Ectodermal cell (in vitro differentiated cells): Measurements from ENCODE around the gene SNRPB.

Experiments used
- H3K27ac ChIP-seq: 2 replicates; pipeline ENCODE4 v1.7.0; 2013; ENCODE audit warnings: mild to moderate bottlenecking, low read depth, low read length; ENCODE audit not compliant: insufficient read depth, poor library complexity, severe bottlenecking
- H3K27me3 ChIP-seq: 2 replicates; pipeline ENCODE4 v1.7.0; 2013; ENCODE audit warnings: mild to moderate bottlenecking, low read length; ENCODE audit not compliant: insufficient read depth, control insufficient read depth, poor library complexity, severe bottlenecking
- H3K36me3 ChIP-seq: one replicate; pipeline ENCODE4 v1.7.0; 2013; ENCODE audit warnings: low read length; ENCODE audit not compliant: control insufficient read depth, insufficient read depth
- H3K4me1 ChIP-seq: one replicate; pipeline ENCODE4 v1.7.0; 2013; ENCODE audit warnings: low read length; ENCODE audit not compliant: control insufficient read depth, insufficient read depth
- H3K4me3 ChIP-seq: 2 replicates; pipeline ENCODE4 v1.7.0; 2013; ENCODE audit warnings: low read depth, low read length, control low read depth; ENCODE audit not compliant: insufficient read depth
- H3K9me3 ChIP-seq: 2 replicates; pipeline ENCODE4 v1.7.0; 2013; ENCODE audit warnings: mild to moderate bottlenecking, low read length, moderate library complexity; ENCODE audit not compliant: control insufficient read depth
- WGBS, 2 experiments: methylation state at CpG; one replicate each; pipeline ENCODE4 v1.1.7; 2013; ENCODE audit warnings: missing lambda C conversion rate in 2 of 2; 5-methylcytosine and 5-hydroxymethylcytosine counted together

The SNRPB gene

DNA sequence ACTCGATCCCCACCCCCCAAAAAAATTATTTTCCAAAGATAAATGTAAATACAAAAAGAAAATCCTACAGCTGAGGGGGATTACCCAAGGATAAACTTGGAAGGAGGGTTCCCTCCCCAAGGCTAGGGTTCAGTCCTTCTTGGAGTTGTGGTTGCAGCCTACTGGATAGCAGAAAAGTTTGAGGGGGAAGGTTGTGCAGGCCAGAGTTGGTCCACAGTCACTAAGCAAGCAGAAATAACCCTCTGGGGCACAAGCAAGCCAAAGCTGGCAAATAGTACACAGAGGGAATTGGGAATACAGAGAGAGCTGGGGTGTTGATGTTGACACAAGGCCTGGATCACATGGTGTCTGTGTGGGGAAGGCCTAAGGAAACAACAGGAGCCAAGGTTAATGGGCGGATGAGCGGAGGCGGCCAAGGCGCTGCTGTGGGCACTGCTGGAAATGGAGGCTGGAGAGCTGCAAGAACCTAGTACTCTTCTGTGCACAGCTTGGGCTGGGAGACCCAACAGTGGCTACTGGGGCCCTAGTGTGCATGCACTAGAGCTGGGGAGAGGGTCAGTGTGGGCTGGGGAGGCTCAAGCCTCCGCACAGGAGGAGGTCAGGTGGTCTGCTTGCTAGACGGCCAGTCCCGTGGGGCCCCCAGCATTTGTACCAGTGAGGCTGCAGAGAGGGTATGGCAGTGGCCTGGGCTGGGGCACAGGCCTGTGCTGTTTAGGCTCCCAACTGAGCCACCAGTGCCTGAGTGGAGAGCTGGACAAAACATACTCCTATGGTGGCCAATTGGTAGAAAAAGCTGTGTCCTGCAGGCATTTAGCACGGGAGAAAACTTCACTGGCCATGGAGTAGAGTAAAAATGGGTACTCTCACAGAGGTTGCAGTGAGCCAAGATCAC is 5.5 kb upstream of the SNRPB start:
- Histone ChIP-seq H3K36me3 (no peaks in the 10 kb centered on the region), H3K9me3 (no peaks in the 10 kb centered on the region), H3K27me3 (no peaks in the 10 kb centered on the region), H3K4me1 (no peaks in the 10 kb centered on the region), H3K27ac (no peak overlapping the region), H3K4me3 (no peak overlapping the region)
- WGBS, 2 experiments = 96 to 97% methylated on average over 8 to 9 of the region's 9 CpGs

DNA sequence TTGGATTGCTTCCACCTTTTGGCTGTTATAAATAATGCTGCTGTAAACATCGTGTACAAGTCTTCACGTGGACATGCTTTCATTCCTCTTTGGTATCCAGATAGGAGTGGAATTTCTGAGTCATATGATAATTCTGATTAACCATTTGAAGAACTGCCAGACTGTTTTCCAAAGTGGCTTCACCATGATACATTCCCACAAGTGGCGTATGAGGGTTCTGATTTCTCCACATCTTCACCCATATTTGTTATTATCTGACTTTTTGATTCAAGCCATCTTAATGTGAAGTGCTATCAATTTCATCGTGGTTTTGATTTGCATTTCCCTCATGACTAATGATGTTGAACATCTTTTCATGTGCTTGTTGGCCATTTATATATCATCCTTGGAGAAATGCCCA is 2.9 kb upstream of the SNRPB start:
- Histone ChIP-seq H3K27me3 (no peaks in the 10 kb centered on the region), H3K9me3 (no peaks in the 10 kb centered on the region), H3K4me1 (peaks cover 3% of the 10 kb centered on the region), H3K36me3 (no peaks in the 10 kb centered on the region), H3K27ac (no peak overlapping the region), H3K4me3 (no peak overlapping the region)
- WGBS, 2 experiments = 70 to 91% methylated on average over 4 of the region's 4 CpGs

DNA sequence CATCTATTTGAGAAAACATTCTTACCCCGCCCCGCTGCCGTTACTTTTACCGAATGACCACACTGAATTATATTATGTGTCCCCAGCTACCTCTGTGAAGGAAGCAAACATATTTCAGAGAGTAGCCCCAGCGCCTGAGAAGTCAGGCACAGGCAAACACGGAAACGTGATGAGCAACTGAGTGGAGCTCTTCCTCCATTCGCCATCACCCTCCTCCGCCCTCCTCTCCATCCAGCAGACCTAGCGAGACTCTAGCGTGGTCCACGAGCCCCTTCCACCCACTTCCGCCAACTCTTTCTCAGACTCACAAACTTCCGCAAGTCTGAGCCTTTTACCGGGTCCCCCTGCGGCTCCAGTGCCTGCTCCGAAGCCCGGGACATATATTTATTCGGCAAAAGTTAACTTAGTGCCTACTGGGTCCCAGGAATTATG is 582 bp downstream of the SNRPB start:
- Histone ChIP-seq H3K27ac (peak overlapping the region; percentile 90), H3K36me3 (peaks cover 21% of the 10 kb centered on the region), H3K4me1 (peaks cover 7% of the 10 kb centered on the region), H3K4me3 (peak overlapping the region; percentile 80), H3K27me3 (no peaks in the 10 kb centered on the region), H3K9me3 (no peaks in the 10 kb centered on the region)
- WGBS, 2 experiments = 0% methylated on average over 19 of the region's 19 CpGs

DNA sequence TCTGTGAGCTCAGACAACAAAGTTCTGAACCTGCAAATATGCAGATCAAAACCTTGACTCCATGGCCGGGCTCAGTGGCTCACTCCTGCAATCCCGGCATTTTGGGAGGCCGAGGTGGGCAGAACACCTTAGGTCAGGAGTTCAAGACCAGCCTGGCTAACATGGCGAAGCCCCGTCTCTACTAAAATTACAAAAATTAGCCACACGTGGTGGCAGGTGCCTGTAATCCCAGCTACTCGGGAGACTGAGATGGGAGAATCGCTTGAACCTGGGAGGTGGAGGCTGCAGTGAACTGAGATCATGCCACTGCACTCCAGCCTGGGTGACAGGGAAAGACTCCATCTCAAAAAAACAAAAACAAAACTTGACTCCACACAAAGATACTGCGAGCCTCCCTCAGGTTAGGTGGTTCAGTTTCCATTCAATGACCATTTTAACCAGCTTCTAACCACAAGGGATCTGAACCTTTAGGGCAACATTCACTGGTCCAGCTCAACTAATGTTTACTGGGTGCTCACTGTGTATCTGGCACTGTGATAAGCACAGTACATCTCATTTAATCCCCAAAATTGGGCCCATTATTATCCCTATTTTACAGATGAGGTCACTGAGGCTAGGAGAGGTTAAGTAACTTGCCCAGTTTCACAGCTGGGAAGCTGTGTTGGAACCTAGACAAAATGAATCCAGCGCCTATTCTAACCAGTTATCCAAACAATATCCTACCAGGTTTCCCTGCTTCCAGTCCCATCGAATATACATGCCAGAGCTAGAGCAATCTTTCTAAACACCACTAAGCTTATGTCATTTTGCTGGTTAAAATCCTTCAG is 1.8 kb downstream of the SNRPB start:
- Histone ChIP-seq H3K27ac (no peak overlapping the region), H3K4me3 (peak overlapping the region; percentile 80), H3K9me3 (no peaks in the 10 kb centered on the region), H3K36me3 (peaks cover 32% of the 10 kb centered on the region), H3K27me3 (no peaks in the 10 kb centered on the region), H3K4me1 (peaks cover 7% of the 10 kb centered on the region)
- 86% methylated on average over 11 of the region's 11 CpGs for WGBS, 2 experiments

DNA sequence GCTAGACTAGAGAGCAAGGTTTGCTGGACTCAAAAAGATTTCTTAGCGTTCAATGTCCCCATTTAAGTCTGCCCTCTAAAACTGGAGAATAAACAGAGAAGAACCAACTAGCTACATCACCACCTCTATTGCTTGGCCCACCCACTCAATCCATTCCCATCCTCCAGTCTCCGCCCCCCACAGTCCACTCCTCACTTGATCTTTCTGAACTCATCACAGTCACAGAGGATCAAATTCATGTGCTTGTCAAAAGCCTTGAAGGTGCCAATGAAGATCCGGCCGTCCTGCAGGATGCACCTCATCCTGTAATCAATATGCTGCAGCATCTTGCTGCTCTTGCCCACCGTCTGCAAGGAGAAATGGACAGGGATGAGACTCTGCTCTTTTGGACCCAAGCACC is 3.2 kb downstream of the SNRPB start:
- peaks cover 7% of the 10 kb centered on the region for H3K4me1 ChIP-seq
- WGBS, 2 experiments = 94 to 95% methylated on average over 5 of the region's 5 CpGs
- no peak overlapping the region for H3K27ac ChIP-seq
- H3K27me3 ChIP-seq = no peaks in the 10 kb centered on the region
- peaks cover 46% of the 10 kb centered on the region for H3K36me3 ChIP-seq
- H3K9me3 ChIP-seq = no peaks in the 10 kb centered on the region
- no peak overlapping the region for H3K4me3 ChIP-seq

DNA sequence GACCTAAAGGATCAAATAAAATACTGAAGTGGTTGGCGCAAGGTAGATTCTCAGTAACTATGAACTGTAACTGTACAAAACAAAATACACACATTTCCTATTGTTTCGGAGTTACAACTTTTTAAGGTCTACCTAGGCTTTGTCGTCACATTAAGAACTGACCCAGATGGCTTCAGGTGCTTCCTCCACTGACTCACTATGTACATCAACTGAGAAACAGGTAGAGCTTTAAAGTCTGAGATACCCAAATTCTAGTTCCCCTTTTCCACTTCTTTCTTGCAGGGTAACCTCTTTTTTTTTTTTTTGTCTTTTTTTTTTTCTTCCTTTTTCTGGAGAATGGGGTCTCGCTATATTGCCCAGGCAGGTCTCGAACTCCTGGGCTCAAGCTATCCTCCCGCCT is 5.5 kb downstream of the SNRPB start:
- H3K36me3 ChIP-seq = peaks cover 67% of the 10 kb centered on the region
- peaks cover 7% of the 10 kb centered on the region for H3K4me1 ChIP-seq
- no peak overlapping the region for H3K4me3 ChIP-seq
- H3K27me3 ChIP-seq = no peaks in the 10 kb centered on the region
- 94 to 96% methylated on average over 6 of the region's 6 CpGs for WGBS, 2 experiments
- no peaks in the 10 kb centered on the region for H3K9me3 ChIP-seq
- no peak overlapping the region for H3K27ac ChIP-seq

DNA sequence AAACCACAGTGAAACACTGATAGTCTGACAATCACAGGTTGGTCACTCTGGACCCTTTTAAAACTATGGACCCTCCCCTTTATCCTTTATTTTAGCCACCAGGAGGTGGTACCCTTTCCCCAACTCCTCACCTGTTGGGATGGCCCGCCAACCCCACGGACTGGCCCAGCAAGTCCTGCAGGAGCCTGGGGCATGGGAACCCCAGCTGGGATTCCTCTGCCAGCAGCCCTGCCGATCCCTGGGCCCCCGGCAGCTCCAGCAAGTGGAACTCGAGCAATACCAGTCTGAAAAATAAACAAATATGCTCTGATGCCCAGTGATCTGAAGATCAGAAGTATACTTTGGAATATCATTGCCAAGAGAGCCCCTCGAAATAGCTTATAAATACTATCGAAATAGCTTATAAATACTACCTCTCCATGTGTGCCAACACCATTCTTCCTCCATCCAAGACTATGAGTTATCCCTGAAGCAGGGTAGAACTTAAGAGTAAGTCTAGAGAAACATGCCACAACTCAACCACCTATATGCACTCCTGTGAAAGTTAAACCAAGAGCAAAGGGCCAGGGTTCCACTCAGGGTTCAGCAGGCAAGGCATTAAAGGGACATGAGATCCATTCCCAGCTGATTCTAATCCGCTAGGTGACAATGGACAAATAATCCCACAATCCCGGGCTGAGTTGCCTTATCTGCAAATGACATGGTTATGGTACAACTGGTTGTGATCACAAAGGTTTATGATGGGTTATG is 6.8 kb downstream of the SNRPB start:
- H3K27me3 ChIP-seq = no peaks in the 10 kb centered on the region
- H3K27ac ChIP-seq = no peak overlapping the region
- WGBS, 2 experiments = 94 to 96% methylated on average over 9 of the region's 9 CpGs
- no peaks in the 10 kb centered on the region for H3K9me3 ChIP-seq
- H3K4me1 ChIP-seq = peaks cover 7% of the 10 kb centered on the region
- H3K36me3 ChIP-seq = peaks cover 68% of the 10 kb centered on the region
- no peak overlapping the region for H3K4me3 ChIP-seq

DNA sequence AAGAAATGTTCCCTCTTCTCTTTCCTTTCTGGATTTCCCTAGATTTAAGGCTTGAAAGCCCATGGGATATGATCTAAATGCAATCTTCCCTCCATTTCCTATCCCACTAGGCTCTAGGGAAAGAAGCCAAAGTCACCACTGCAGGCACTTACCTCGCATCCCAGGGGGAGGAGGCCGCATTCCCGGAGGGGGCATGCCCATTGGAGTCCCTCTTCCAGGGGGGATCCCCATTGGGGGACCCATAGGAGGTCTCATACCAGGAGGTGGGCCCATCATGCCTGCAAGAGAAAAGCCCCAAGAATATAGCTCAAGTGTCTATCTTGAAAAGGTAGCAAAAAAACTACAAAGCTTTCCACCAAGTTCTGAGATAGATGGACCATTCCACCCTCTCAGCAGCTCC is 8.1 kb downstream of the SNRPB start:
- no peaks in the 10 kb centered on the region for H3K9me3 ChIP-seq
- H3K36me3 ChIP-seq = peaks cover 63% of the 10 kb centered on the region
- H3K4me1 ChIP-seq = no peaks in the 10 kb centered on the region
- H3K4me3 ChIP-seq = no peak overlapping the region
- WGBS, 2 experiments = 97 to 98% methylated on average over 3 of the region's 3 CpGs
- no peak overlapping the region for H3K27ac ChIP-seq
- H3K27me3 ChIP-seq = no peaks in the 10 kb centered on the region

DNA sequence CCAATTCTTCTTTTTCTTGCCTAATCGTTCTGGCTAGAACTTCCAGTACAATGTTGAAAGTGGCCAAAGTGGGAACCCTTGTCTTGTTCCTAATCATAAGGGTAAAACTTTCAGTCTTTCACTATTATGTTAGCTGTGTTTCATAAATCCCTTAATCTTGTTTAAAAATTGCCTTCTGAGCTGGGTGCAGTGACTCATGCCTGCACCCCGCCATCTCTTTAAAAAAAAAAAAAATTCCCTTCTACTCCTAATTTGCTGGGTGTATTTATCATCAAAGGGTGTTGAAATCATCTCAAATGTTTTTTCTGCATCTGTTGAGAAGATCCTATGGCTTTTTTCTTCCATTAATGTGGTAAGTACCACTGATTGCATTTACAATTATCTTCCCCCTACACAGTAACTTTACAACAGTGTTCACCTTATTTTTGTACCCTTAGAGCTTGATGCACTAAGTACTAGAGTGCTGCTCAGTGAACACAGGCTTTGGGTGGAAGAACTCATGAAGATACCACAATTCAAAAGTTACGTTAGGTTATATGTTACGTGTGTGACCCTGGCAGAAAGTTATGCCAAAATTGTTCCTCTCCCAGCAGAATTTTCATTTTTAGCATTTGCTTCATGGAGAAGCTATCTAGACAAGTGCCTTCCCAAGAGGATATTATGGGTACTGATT is 9.7 kb downstream of the SNRPB start:
- no peak overlapping the region for H3K4me3 ChIP-seq
- 97 to 99% methylated on average over 3 to 4 of the region's 4 CpGs for WGBS, 2 experiments
- H3K4me1 ChIP-seq = no peaks in the 10 kb centered on the region
- H3K27me3 ChIP-seq = no peaks in the 10 kb centered on the region
- H3K9me3 ChIP-seq = no peaks in the 10 kb centered on the region
- H3K27ac ChIP-seq = no peak overlapping the region
- H3K36me3 ChIP-seq = peaks cover 56% of the 10 kb centered on the region
